A673 (cell line): ENCODE data around the gene NUDT5.

Source experiments
- CTCF ChIP-seq: fragments of 300-800, 200-600 bp; sonication (generic); conservative IDR thresholded peaks from 2 replicates; pipeline ENCODE4 v1.5.1; 2017; ENCODE audit warnings: low read depth, mild to moderate bottlenecking, antibody characterized with exemption, low read length, moderate library complexity, mixed read lengths
- EZH2 ChIP-seq: fragments of 200-600 bp; sonication (generic); IDR thresholded peaks from 2 replicates; pipeline ENCODE4 v1.6.1; 2017; ENCODE audit warnings: borderline replicate concordance, low read depth, mild to moderate bottlenecking, mixed read lengths, antibody characterized with exemption, low read length; ENCODE audit not compliant: poor library complexity, severe bottlenecking

- TF ChIP-seq CTCF (no peak), EZH2 (no peak)
Measured at GRCh38 chr10:12165036-12165435, 30.7 kb downstream of the NUDT5 start.
